Tibial artery (tissue), 4 donors: ENCODE data around the gene NRARP.
A peak's percentile ranks its signal among the peaks of the same experiment; 100 is the strongest.

Experiments
- DNase-seq, 2 donors: peaks; one replicate each; pipeline ENCODE4 v3.0.0-alpha.2; 2019
- H3K27ac ChIP-seq, 2 donors: fragments of 200-600 bp; sonication (generic) in 1 of 2; 1 replicate in 1 of 2; 2 replicates in 1 of 2; pipeline ENCODE4 v1.5.1; 2018 to 2019; ENCODE audit warnings: mild to moderate bottlenecking in 1 of 2
- H3K27me3 ChIP-seq, 2 donors: fragments of 200-600 bp; sonication (generic) in 1 of 2; one replicate each; pipeline versions ENCODE4 v1.5.1 to v1.6.0; 2016 to 2019
- H3K36me3 ChIP-seq, 3 donors: fragments of 200-600 bp; sonication (generic) in 2 of 3; one replicate each; pipeline ENCODE4 v1.5.1; 2016 to 2019; ENCODE audit warnings: mild to moderate bottlenecking in 2 of 3
- H3K4me1 ChIP-seq, 4 donors: fragments of 200-600 bp; sonication (generic) in 2 of 4; 1 replicate in 3 of 4; 2 replicates in 1 of 4; pipeline ENCODE4 v1.5.1; 2016 to 2019
- H3K4me3 ChIP-seq, 2 donors: fragments of 200-600 bp; sonication (generic) in 1 of 2; 1 replicate in 1 of 2; 2 replicates in 1 of 2; pipeline ENCODE4 v1.5.1; 2018 to 2019; ENCODE audit warnings: mild to moderate bottlenecking in 2 of 2
- H3K9me3 ChIP-seq, 3 donors: fragments of 200-600 bp; sonication (generic) in 1 of 3; one replicate each; pipeline ENCODE4 v1.5.1; 2016 to 2019
- intact Hi-C: fragments of 100-400 bp; cut with DNase I; formaldehyde crosslinking; loops from one replicate; pipeline ENCODE4 v1.15.0; 2023; ENCODE audit warnings: low total_unique reads
- TF ChIP-seq, protein P1 (sequence below), 2 experiments: fragments of 200-600 bp in 1 of 2; fragments of 450-650 bp in 1 of 2; IDR thresholded peaks; one replicate each; pipeline ENCODE4 v1.5.1; 2017 to 2019; ENCODE audit warnings: antibody characterized with exemption in 2 of 2, mild to moderate bottlenecking in 1 of 2, moderate library complexity in 1 of 2

The NRARP gene

GRCh38 chr9:137299203-137299565, 2.9 kb downstream of the NRARP start:
- intact Hi-C loops: no loop called here
- H3K4me3 ChIP-seq: peak overlapping the region; percentile 3 to 21
- H3K9me3 ChIP-seq: peaks cover 0 to 3% (median 0%) of the 10 kb centered on the region in 3 donors
- peaks cover 4 to 73% (median 44%) of the 10 kb centered on the region in 4 donors for H3K4me1 ChIP-seq
- no peak for DNase-seq
- no peaks in the 10 kb centered on the region for H3K36me3 ChIP-seq
- H3K27me3 ChIP-seq: peaks cover 10 to 93% of the 10 kb centered on the region in 2 donors
- TF ChIP-seq, protein P1, sequence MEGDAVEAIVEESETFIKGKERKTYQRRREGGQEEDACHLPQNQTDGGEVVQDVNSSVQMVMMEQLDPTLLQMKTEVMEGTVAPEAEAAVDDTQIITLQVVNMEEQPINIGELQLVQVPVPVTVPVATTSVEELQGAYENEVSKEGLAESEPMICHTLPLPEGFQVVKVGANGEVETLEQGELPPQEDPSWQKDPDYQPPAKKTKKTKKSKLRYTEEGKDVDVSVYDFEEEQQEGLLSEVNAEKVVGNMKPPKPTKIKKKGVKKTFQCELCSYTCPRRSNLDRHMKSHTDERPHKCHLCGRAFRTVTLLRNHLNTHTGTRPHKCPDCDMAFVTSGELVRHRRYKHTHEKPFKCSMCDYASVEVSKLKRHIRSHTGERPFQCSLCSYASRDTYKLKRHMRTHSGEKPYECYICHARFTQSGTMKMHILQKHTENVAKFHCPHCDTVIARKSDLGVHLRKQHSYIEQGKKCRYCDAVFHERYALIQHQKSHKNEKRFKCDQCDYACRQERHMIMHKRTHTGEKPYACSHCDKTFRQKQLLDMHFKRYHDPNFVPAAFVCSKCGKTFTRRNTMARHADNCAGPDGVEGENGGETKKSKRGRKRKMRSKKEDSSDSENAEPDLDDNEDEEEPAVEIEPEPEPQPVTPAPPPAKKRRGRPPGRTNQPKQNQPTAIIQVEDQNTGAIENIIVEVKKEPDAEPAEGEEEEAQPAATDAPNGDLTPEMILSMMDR (IDR thresholded peaks at IDR 0.05): no peak
- H3K27ac ChIP-seq: no peak overlapping the region

- Histone ChIP-seq H3K9me3 (peaks cover 0 to 6% (median 0%) of the 10 kb centered on the region in 3 donors), H3K36me3 (no peaks in the 10 kb centered on the region), H3K4me3 (peak overlapping the region; percentile 3 to 21), H3K27me3 (peaks cover 10 to 93% of the 10 kb centered on the region in 2 donors), H3K4me1 (peaks cover 4 to 69% (median 44%) of the 10 kb centered on the region in 4 donors), H3K27ac (no peak overlapping the region)
- intact Hi-C loops: no loop called here
- TF ChIP-seq, protein P1 (IDR thresholded peaks at IDR 0.05): no peak
- DNase-seq: no peak
Observed at GRCh38 chr9:137298401-137299202, 3.5 kb downstream of the NRARP start.

GRCh38 chr9:137297966-137298365, 4.1 kb downstream of the NRARP start:
- H3K9me3 ChIP-seq: peaks cover 0 to 6% (median 0%) of the 10 kb centered on the region in 3 donors
- intact Hi-C loops: no loop called here
- peaks cover 4 to 64% (median 44%) of the 10 kb centered on the region in 4 donors for H3K4me1 ChIP-seq
- H3K27me3 ChIP-seq: peaks cover 10 to 91% of the 10 kb centered on the region in 2 donors
- TF ChIP-seq, protein P1 (IDR thresholded peaks at IDR 0.05): no peak
- H3K36me3 ChIP-seq: no peaks in the 10 kb centered on the region
- H3K27ac ChIP-seq: no peak overlapping the region
- H3K4me3 ChIP-seq: no peak overlapping the region
- DNase-seq: no peak

DNA sequence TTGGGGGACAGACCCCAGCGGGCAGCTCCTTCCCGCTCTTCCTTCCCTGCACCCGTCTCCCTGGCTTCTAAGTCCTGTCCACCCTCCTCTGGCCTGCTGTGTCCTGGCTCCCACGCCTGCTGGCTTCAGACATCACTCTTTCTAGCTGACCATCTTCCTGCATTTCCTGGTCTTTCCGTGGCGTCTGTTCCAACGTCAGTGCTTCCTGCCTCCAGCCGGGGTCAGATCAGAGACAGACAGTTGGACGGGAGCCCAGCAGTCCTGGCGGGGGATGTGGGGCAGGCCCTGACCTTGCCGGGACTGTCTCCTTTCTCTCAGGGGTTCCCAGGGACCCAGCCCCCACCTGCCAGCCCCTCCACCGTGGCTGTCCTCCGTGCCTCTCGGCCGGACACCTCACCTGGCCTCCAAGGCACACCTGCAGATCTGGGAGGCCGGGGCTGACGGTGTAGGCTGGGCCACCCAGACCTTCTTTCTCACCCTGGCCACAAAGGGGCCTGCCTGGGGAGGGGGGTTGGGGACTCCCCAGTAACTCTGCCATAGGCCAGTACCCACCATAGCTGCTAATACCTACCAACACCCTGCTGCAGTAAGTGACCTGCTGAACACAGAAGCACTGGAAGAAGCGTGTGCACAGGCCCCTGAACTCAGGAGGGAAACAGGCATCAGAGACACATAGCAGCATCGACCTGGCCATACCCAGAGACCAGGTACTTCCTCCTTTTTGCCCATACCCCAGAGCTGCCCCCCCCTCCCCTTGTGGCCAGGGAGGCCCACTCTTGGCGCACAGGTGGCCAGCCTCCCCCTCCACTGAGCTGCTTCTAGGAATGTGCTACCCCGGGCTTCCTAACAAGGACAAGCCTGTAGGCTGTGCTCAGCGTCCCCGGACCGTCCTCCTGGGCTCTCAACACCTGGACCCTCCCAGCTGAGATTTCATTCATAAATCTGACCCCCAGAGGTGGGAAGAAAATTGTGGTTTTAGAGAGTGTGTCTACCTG, 5.1 kb downstream of the NRARP start:
- H3K27me3 ChIP-seq: peaks cover 10 to 90% of the 10 kb centered on the region in 2 donors
- intact Hi-C loops: no loop called here
- peaks cover 0 to 6% (median 0%) of the 10 kb centered on the region in 3 donors for H3K9me3 ChIP-seq
- peaks cover 4 to 58% (median 38%) of the 10 kb centered on the region in 4 donors for H3K4me1 ChIP-seq
- peak overlapping the region; percentile 30 to 44 for H3K4me3 ChIP-seq
- no peaks in the 10 kb centered on the region for H3K36me3 ChIP-seq
- peak overlapping the region in 1 of 2 donors; percentile 35 for H3K27ac ChIP-seq
- TF ChIP-seq, protein P1 (IDR thresholded peaks at IDR 0.05): no peak
- DNase-seq: no peak

GRCh38 chr9:137295849-137296669, 6.0 kb downstream of the NRARP start:
- Histone ChIP-seq H3K27me3 (peaks cover 10 to 87% of the 10 kb centered on the region in 2 donors), H3K27ac (peak overlapping the region in 1 of 2 donors; percentile 35), H3K4me1 (peaks cover 4 to 52% (median 32%) of the 10 kb centered on the region in 4 donors), H3K36me3 (no peaks in the 10 kb centered on the region), H3K9me3 (peaks cover 0 to 6% (median 0%) of the 10 kb centered on the region in 3 donors), H3K4me3 (peak overlapping the region; percentile 30 to 44)
- DNase-seq: no peak
- TF ChIP-seq, protein P1 (IDR thresholded peaks at IDR 0.05): no peak
- intact Hi-C loops: no loop called here
